IMR-90 (cell line): ENCODE data around the gene SMIM31. TPM values are rescaled to one million over a fixed set of nuclear protein-coding genes. Genes with fewer than 3 reads are reported as not detected.

Experiments
- ATAC-seq: fragments of 200-7000 bp; cut with Tn5 transposase; 2 replicates; pipeline ENCODE4 v1.9.1; 2020; ENCODE audit warnings: low read depth, mild to moderate bottlenecking, moderate library complexity
- BruUV-seq: library from RNA; stranded (reverse); fragments of 400-500 nt; replicated peaks from 2 replicates; lab custom pipeline; 2021; lab: Mats Ljungman, UMichigan
- CTCF ChIA-PET: fragments of 300-600 bp; formaldehyde crosslinking; extraction: SDS; loops from one replicate; lab custom pipeline; 2021; ENCODE audit warnings: antibody characterized with exemption; lab: Yijun Ruan, JAX
- POLR2A ChIA-PET: fragments of 300-600 bp; sonication (Branson Sonifier 250); formaldehyde crosslinking; loops from one replicate; lab custom pipeline; 2022; ENCODE audit warnings: antibody characterized with exemption; ENCODE audit not compliant: unreplicated experiment; lab: Charles Lee
- DNase-seq: peaks from one replicate; pipeline ENCODE4 v3.0.0; 2013
- H2AFZ ChIP-seq: replicated peaks from 2 replicates; pipeline ENCODE3; 2013; ENCODE audit warnings: low read length, mild to moderate bottlenecking; ENCODE audit not compliant: poor library complexity
- H2AK5ac ChIP-seq: 2 replicates; pipeline ENCODE4 v1.6.1; 2013; ENCODE audit warnings: low read depth, low read length, inconsistent platforms
- H2AK9ac ChIP-seq: replicated peaks from 2 replicates; pipeline ENCODE3; 2013; ENCODE audit warnings: mild to moderate bottlenecking, low read depth, low read length, moderate library complexity; ENCODE audit not compliant: poor library complexity
- H2BK120ac ChIP-seq: 2 replicates; pipeline ENCODE4 v1.6.1; 2013; ENCODE audit warnings: low read depth, low read length, inconsistent platforms
- H2BK15ac ChIP-seq: 3 replicates; pipeline ENCODE4 v1.6.1; 2013; ENCODE audit warnings: low read depth, low read length, inconsistent platforms
- H2BK20ac ChIP-seq: 2 replicates; pipeline ENCODE4 v1.6.1; 2013; ENCODE audit warnings: low read depth, mild to moderate bottlenecking, inconsistent platforms, low read length, moderate library complexity
- H2BK5ac ChIP-seq: 2 replicates; pipeline ENCODE4 v1.6.1; 2013; ENCODE audit warnings: mild to moderate bottlenecking, low read depth, low read length, inconsistent platforms; ENCODE audit not compliant: poor library complexity, severe bottlenecking
- H3K14ac ChIP-seq: replicated peaks from 2 replicates; pipeline ENCODE4 v1.6.1; 2013; ENCODE audit warnings: low read depth, low read length, inconsistent platforms
- H3K18ac ChIP-seq: 2 replicates; pipeline ENCODE4 v1.6.1; 2013; ENCODE audit warnings: low read depth, low read length, control low read depth
- H3K23ac ChIP-seq: 2 replicates; pipeline ENCODE4 v1.6.1; 2013; ENCODE audit warnings: low read depth, low read length, inconsistent platforms
- H3K27ac ChIP-seq: 2 replicates; pipeline ENCODE4 v1.5.1; 2013; ENCODE audit warnings: mild to moderate bottlenecking, control low read depth, low read length; ENCODE audit not compliant: insufficient read depth
- H3K27me3 ChIP-seq: 2 replicates; pipeline ENCODE4 v1.6.1; 2013; ENCODE audit warnings: low read length; ENCODE audit not compliant: control insufficient read depth, insufficient read depth
- H3K36me3 ChIP-seq: 2 replicates; pipeline ENCODE4 v1.6.1; 2013; ENCODE audit warnings: low read length, mixed read lengths; ENCODE audit not compliant: control insufficient read depth, insufficient read depth
- H3K4ac ChIP-seq: 2 replicates; pipeline ENCODE4 v1.6.1; 2013; ENCODE audit warnings: low read depth, low read length, inconsistent platforms
- H3K4me1 ChIP-seq: 2 replicates; pipeline ENCODE4 v1.6.1; 2013; ENCODE audit warnings: low read length, mixed read lengths; ENCODE audit not compliant: control insufficient read depth, insufficient read depth
- H3K4me2 ChIP-seq: 2 replicates; pipeline ENCODE4 v1.6.1; 2013; ENCODE audit warnings: low read depth, mild to moderate bottlenecking, control low read depth, low read length, moderate library complexity
- H3K4me3 ChIP-seq: 2 replicates; pipeline ENCODE4 v1.5.1; 2013; ENCODE audit warnings: low read depth, mild to moderate bottlenecking, control low read depth, low read length, moderate library complexity; ENCODE audit not compliant: insufficient read depth
- H3K56ac ChIP-seq: 2 replicates; pipeline ENCODE4 v1.6.1; 2013; ENCODE audit warnings: low read length, inconsistent platforms; ENCODE audit not compliant: insufficient read depth; ENCODE audit errors: extremely low read depth
- H3K79me1 ChIP-seq, 2 experiments: 2 replicates each; pipeline ENCODE4 v1.6.1; 2013; ENCODE audit warnings: low read length in 2 of 2, inconsistent platforms in 1 of 2, low read depth in 1 of 2
- H3K9ac ChIP-seq: 2 replicates; pipeline ENCODE4 v1.6.1; 2013; ENCODE audit warnings: low read depth, low read length, control low read depth
- H3K9me1 ChIP-seq: 2 replicates; pipeline ENCODE4 v1.6.1; 2013; ENCODE audit warnings: low read length, inconsistent platforms; ENCODE audit not compliant: insufficient read depth
- H3K9me3 ChIP-seq: 2 replicates; pipeline ENCODE4 v1.6.1; 2013; ENCODE audit warnings: low read length; ENCODE audit not compliant: control insufficient read depth, insufficient read depth
- H4K20me1 ChIP-seq: 2 replicates; pipeline ENCODE4 v1.6.1; 2013; ENCODE audit warnings: low read length, inconsistent platforms; ENCODE audit not compliant: insufficient read depth
- H4K5ac ChIP-seq: 2 replicates; pipeline ENCODE4 v1.6.1; 2013; ENCODE audit warnings: mild to moderate bottlenecking, low read depth, low read length, control low read depth
- H4K8ac ChIP-seq, 2 experiments: 2 replicates each; pipeline ENCODE4 v1.6.1; 2013; ENCODE audit warnings: low read depth in 2 of 2, low read length in 2 of 2, control low read depth in 1 of 2, inconsistent platforms in 1 of 2
- H4K91ac ChIP-seq: 2 replicates; pipeline ENCODE4 v1.6.1; 2013; ENCODE audit warnings: low read depth, low read length, inconsistent platforms; ENCODE audit not compliant: insufficient read depth
- WGBS, 2 experiments: methylation state at CpG; one replicate each; pipeline versions ENCODE4 v1.1.5 to v1.1.7; 2013; ENCODE audit warnings: missing lambda C conversion rate in 2 of 2; ENCODE audit not compliant: insufficient read length in 1 of 2; ENCODE audit errors: extremely low coverage in 2 of 2; 5-methylcytosine and 5-hydroxymethylcytosine counted together
- dilution Hi-C: fragments of 300-500 bp; cut with HindIII; formaldehyde crosslinking; loops from one replicate; pipeline ENCODE4 v1.14.3; 2018; ENCODE audit warnings: low sequenced_read_pairs; ENCODE audit not compliant: unreplicated experiment
- in situ Hi-C: fragments of 300-500 bp; cut with MboI; formaldehyde crosslinking; loops from 3 replicates; pipeline ENCODE4 v1.14.3; 2019; ENCODE audit warnings: low sequenced_read_pairs, inconsistent platforms, mixed read lengths
- intact Hi-C: fragments of 100-400 bp; cut with micrococcal nuclease; formaldehyde crosslinking; loops from 2 replicates; pipeline ENCODE4 v1.10.0; 2022
- polyA plus RNA-seq, 3 experiments: library from polyadenylated mRNA; depleted of rRNA; stranded (reverse); fragments of >200 nt; gene quantifications; 2 replicates each; pipeline ENCODE4 v1.2.3, GENCODE V29; 2012; ENCODE audit warnings: low replicate concordance in 1 of 3
- total RNA-seq: library from RNA; depleted of rRNA; stranded (reverse); fragments of >200 nt; gene quantifications from 2 replicates; pipeline ENCODE4 v1.2.3, GENCODE V29; 2012
- TF ChIP-seq, protein P1 (sequence below): fragments of 150-350 bp; IDR thresholded peaks from 2 replicates; pipeline ENCODE4 v1.6.1; 2017; ENCODE audit warnings: mild to moderate bottlenecking, antibody characterized with exemption, low read length, low read depth

Gene SMIM31
- total and polyA plus RNA-seq, 2 of the 4 experiments (the other 2 are of a cell fraction) = not detected

DNA sequence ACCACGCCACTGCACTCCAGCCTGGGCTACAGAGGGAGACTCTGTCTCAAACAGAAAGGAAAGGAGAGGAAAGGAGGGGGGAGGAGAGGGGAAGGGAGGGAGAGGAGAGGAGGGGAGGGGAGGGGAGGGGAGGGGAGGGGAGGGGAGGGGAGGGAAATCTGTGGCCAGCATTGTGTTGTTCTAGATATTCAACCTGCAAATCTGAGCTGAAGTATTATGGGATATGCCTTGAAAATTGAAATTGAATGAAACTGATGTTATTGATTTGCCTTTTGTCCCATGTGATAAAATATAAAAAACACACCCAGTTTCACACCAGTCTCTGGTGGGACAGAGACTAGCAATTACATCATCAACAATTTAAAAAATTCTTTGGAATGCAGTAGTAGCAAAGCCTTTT lies 1.5 kb downstream of the SMIM31 start:
- no peaks in the 10 kb centered on the region for H3K9me3 ChIP-seq
- H3K9me1 ChIP-seq = no peaks in the 10 kb centered on the region
- H4K91ac ChIP-seq = no peak overlapping the region
- H4K20me1 ChIP-seq = no peaks in the 10 kb centered on the region
- no peak overlapping the region for H3K4me3 ChIP-seq
- no peak overlapping the region for H3K18ac ChIP-seq
- H3K4ac ChIP-seq = no peak overlapping the region
- H4K8ac ChIP-seq = no peak overlapping the region
- H3K4me2 ChIP-seq = no peak overlapping the region
- no peak overlapping the region for H3K14ac ChIP-seq
- no peak overlapping the region for H3K27ac ChIP-seq
- H2AFZ ChIP-seq = no peak overlapping the region
- H3K36me3 ChIP-seq = no peaks in the 10 kb centered on the region
- WGBS, 2 experiments = no CpG with 5 or more reads among the region's 1 CpG
- H2BK5ac ChIP-seq = no peak overlapping the region
- no peak overlapping the region for H2AK5ac ChIP-seq
- no peak overlapping the region for H3K9ac ChIP-seq
- no peak overlapping the region for H2BK120ac ChIP-seq
- BruUV-seq = no TSS peak
- H2BK20ac ChIP-seq = no peak overlapping the region
- H4K5ac ChIP-seq = no peak overlapping the region
- H2AK9ac ChIP-seq = no peak overlapping the region
- H3K27me3 ChIP-seq = no peaks in the 10 kb centered on the region
- in situ Hi-C loops = no loop called here
- no peak overlapping the region for H3K23ac ChIP-seq
- DNase-seq = no peak
- ATAC-seq = no peak
- H3K79me1 ChIP-seq = no peaks in the 10 kb centered on the region
- no peak overlapping the region for H3K56ac ChIP-seq
- ChIA-PET POLR2A (no interaction called here), CTCF (no interaction called here)
- dilution Hi-C loops = no loop called here
- TF ChIP-seq, protein P1, sequence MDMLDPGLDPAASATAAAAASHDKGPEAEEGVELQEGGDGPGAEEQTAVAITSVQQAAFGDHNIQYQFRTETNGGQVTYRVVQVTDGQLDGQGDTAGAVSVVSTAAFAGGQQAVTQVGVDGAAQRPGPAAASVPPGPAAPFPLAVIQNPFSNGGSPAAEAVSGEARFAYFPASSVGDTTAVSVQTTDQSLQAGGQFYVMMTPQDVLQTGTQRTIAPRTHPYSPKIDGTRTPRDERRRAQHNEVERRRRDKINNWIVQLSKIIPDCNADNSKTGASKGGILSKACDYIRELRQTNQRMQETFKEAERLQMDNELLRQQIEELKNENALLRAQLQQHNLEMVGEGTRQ = no peak
- H3K4me1 ChIP-seq = no peaks in the 10 kb centered on the region
- no peak overlapping the region for H2BK15ac ChIP-seq
- intact Hi-C loops = no loop called here
